Measurements from ENCODE around the gene KRT85. TPM values are rescaled to one million over a fixed set of nuclear protein-coding genes. Genes with fewer than 3 reads are reported as not detected.

The KRT85 gene
- total RNA-seq, 4 donors from 2014 or later = not detected

DNA sequence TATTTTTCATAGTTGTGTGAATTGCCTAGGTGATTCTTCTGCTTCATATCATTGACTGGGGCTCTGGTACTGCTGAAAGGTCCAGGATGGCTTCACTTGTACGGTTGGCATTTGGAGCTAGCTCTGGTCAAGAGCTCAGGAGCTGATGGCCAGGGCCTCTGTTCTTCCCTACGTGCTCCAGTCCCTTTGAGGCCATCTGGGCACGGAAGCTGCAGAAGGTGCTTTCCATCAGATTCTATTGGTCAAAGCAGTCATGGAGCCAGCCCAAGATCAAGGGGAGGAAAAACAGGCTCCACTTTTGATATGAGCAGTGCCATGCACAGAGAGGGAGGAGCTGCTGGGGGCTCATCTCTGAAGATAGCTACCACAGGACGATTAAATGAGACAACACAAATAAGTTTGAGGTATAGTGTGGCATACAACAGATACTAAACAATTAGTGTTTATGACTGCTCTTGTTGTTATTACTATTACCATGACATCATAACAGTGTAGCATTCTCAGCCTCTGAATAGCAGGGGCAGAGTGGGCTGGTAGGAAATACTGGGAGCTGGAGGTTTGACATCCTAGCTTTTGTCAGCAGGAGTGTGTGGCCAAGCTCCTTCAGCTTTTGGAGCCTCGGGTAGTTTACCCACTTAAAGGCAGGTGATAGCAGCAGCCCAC lies 56.5 kb downstream of the KRT85 start:
- TF ChIP-seq EP300 (IDR thresholded peaks at IDR 0.05) (no peak), POLR2AphosphoS5 (IDR thresholded peaks at IDR 0.05) (no peak)
- TF ChIP-seq, protein P1, sequence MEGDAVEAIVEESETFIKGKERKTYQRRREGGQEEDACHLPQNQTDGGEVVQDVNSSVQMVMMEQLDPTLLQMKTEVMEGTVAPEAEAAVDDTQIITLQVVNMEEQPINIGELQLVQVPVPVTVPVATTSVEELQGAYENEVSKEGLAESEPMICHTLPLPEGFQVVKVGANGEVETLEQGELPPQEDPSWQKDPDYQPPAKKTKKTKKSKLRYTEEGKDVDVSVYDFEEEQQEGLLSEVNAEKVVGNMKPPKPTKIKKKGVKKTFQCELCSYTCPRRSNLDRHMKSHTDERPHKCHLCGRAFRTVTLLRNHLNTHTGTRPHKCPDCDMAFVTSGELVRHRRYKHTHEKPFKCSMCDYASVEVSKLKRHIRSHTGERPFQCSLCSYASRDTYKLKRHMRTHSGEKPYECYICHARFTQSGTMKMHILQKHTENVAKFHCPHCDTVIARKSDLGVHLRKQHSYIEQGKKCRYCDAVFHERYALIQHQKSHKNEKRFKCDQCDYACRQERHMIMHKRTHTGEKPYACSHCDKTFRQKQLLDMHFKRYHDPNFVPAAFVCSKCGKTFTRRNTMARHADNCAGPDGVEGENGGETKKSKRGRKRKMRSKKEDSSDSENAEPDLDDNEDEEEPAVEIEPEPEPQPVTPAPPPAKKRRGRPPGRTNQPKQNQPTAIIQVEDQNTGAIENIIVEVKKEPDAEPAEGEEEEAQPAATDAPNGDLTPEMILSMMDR (IDR thresholded peaks at IDR 0.05) = no peak
- intact Hi-C loops (cut with DNase I) = no loop called here
- no peak overlapping the region for H3K27ac ChIP-seq (replicated peaks in 1 of 4)

More for the DNA sequence above, 56.5 kb downstream of the KRT85 start:
- no peak for DNase-seq (ENCODE audit: extremely low spot score)
- no peaks in the 10 kb centered on the region for H3K9me3 ChIP-seq
- WGBS = 88% methylated on average over 4 of the region's 5 CpGs
- H3K4me1 ChIP-seq = peaks cover 7 to 29% (median 19%) of the 10 kb centered on the region in 4 donors
- no peaks in the 10 kb centered on the region for H3K36me3 ChIP-seq
- H3K4me3 ChIP-seq = no peak overlapping the region
- H3K27me3 ChIP-seq = peaks cover 0 to 14% (median 0%) of the 10 kb centered on the region in 4 donors

Other genes starting within 250 kb of the KRT85 start
- gene KRT80, start 175.5 kb downstream of the KRT85 start, total RNA-seq = under 1 TPM in 1 of 4 donors, not detected in 3; 0.11 TPM
- 1 to 10 TPM in 3 of 4 donors, under 1 TPM in 1; 0.83 to 8.4 (median 4.5) TPM for gene KRT7, start 134.2 kb downstream of the KRT85 start, total RNA-seq
- gene KRT86, start 92.8 kb downstream of the KRT85 start, total RNA-seq = under 1 TPM in 2 of 4 donors, not detected in 2; 0.29 to 0.33 TPM
- under 1 TPM in 2 of 4 donors, not detected in 2; 0.19 to 0.42 TPM for gene KRT81, start 75.9 kb downstream of the KRT85 start, total RNA-seq
- gene KRT83, start 46.1 kb downstream of the KRT85 start, total RNA-seq = not detected
- gene KRT84, start 18.2 kb upstream of the KRT85 start, total RNA-seq = not detected
- not detected for gene KRT82, start 38.9 kb upstream of the KRT85 start, total RNA-seq
- gene KRT75, start 66.9 kb upstream of the KRT85 start, total RNA-seq = not detected
- gene KRT6B, start 84.7 kb upstream of the KRT85 start, total RNA-seq = not detected
- not detected for gene KRT6C, start 106.3 kb upstream of the KRT85 start, total RNA-seq
- 1 to 10 TPM in 1 of 4 donors, not detected in 3; 5.4 TPM for gene KRT6A, start 125.8 kb upstream of the KRT85 start, total RNA-seq
- gene KRT5, start 152.9 kb upstream of the KRT85 start, total RNA-seq = 1 to 10 TPM in 1 of 4 donors, under 1 TPM in 1, not detected in 2; 0.46 to 1.2 TPM
- not detected for gene KRT71, start 185.7 kb upstream of the KRT85 start, total RNA-seq
- not detected for gene KRT74, start 206.4 kb upstream of the KRT85 start, total RNA-seq
- gene KRT72, start 234.0 kb upstream of the KRT85 start, total RNA-seq = not detected

All from esophagus muscularis mucosa (tissue), 4 donors.